GM12878 (cell line): ENCODE data around the gene MCM5. TPM values are rescaled to one million over a fixed set of nuclear protein-coding genes. Genes with fewer than 3 reads are reported as not detected.

ENCODE experiments used
- ATAC-seq: fragments of 200-7000 bp; cut with Tn5 transposase; 3 replicates; pipeline ENCODE4 v1.9.1; 2020; ENCODE audit warnings: mild to moderate bottlenecking, moderate library complexity
- BruUV-seq: library from RNA; stranded (reverse); fragments of 400-500 nt; replicated peaks from 2 replicates; lab custom pipeline; 2021; lab: Mats Ljungman, UMichigan
- CTCF ChIA-PET: fragments of 300-600 bp; sonication (Branson Sonifier 250); formaldehyde crosslinking; extraction: SDS; loops from one replicate; lab custom pipeline; 2021; ENCODE audit warnings: inconsistent platforms; lab: Yijun Ruan, JAX
- POLR2A ChIA-PET: fragments of 350-600 bp; formaldehyde crosslinking; extraction: SDS; loops from one replicate; lab custom pipeline; 2021; ENCODE audit warnings: inconsistent platforms; lab: Charles Lee
- RAD21 ChIA-PET: fragments of 300-600 bp; sonication (Branson Sonifier 250); formaldehyde crosslinking; loops from one replicate; lab custom pipeline; 2023; ENCODE audit warnings: antibody characterized with exemption; ENCODE audit not compliant: unreplicated experiment; lab: Charles Lee
- SMC1A ChIA-PET: fragments of 300-600 bp; sonication (Branson Sonifier 250); formaldehyde crosslinking; loops from one replicate; lab custom pipeline; 2023; ENCODE audit not compliant: unreplicated experiment, uncharacterized antibody; lab: Charles Lee
- DNase-seq: peaks from one replicate; pipeline ENCODE4 v3.0.0-alpha.2; 2011; ENCODE audit warnings: low read depth, low spot score
- FAIRE-seq: peaks from 3 replicates; lab custom pipeline; 2011; peaks lifted over from hg19 to GRCh38; lab: Jason Lieb, UNC
- H2AFZ ChIP-seq: 2 replicates; pipeline ENCODE4 v1.6.0; 2011; ENCODE audit warnings: low read depth, low read length, control low read depth; ENCODE audit not compliant: control insufficient read depth
- H3K27ac ChIP-seq: 2 replicates; pipeline ENCODE4 v1.5.1; 2011; ENCODE audit warnings: control low read depth; ENCODE audit not compliant: control insufficient read depth, insufficient read depth
- H3K27me3 ChIP-seq, 2 experiments: replicated peaks in 1 of 2; 2 replicates each; pipeline versions ENCODE4 v1.6.0 to v1.6.1; 2011; ENCODE audit warnings: low read length in 1 of 2; ENCODE audit not compliant: control insufficient read depth in 2 of 2, insufficient read depth in 2 of 2
- H3K36me3 ChIP-seq, 2 experiments: 2 replicates each; pipeline ENCODE4 v1.5.1; 2011; ENCODE audit warnings: low read length in 1 of 2; ENCODE audit not compliant: control insufficient read depth in 2 of 2, insufficient read depth in 2 of 2
- H3K4me1 ChIP-seq: 2 replicates; pipeline ENCODE4 v1.6.1; 2011; ENCODE audit warnings: mild to moderate bottlenecking, low read length, moderate library complexity, mixed read lengths; ENCODE audit not compliant: control insufficient read depth, insufficient read depth
- H3K4me2 ChIP-seq: 2 replicates; pipeline ENCODE4 v1.6.0; 2011; ENCODE audit warnings: control low read depth; ENCODE audit not compliant: control insufficient read depth, insufficient read depth
- H3K4me3 ChIP-seq: fragments of 200-600 bp; sonication (generic); 2 replicates; pipeline ENCODE4 v1.5.1; 2016
- H3K79me2 ChIP-seq: 2 replicates; pipeline ENCODE4 v1.6.0; 2011; ENCODE audit warnings: low read length; ENCODE audit not compliant: control insufficient read depth, insufficient read depth
- H3K9ac ChIP-seq: 2 replicates; pipeline ENCODE4 v1.8.0; 2011; ENCODE audit warnings: low read length, control low read depth, mixed read lengths; ENCODE audit not compliant: control insufficient read depth, insufficient read depth
- H3K9me3 ChIP-seq: replicated peaks from 3 replicates; pipeline ENCODE4 v1.5.1; 2011; ENCODE audit warnings: mild to moderate bottlenecking, low read length; ENCODE audit not compliant: control insufficient read depth, insufficient read depth
- H4K20me1 ChIP-seq: 2 replicates; pipeline ENCODE4 v1.6.0; 2011; ENCODE audit not compliant: control insufficient read depth, insufficient read depth
- BMI1 ChIP-seq: fragments of 450-650 bp; IDR thresholded peaks from 2 replicates; pipeline ENCODE4 v1.6.1; 2016; ENCODE audit warnings: mild to moderate bottlenecking, moderate library complexity, borderline replicate concordance
- CBFB ChIP-seq: IDR thresholded peaks from 2 replicates; pipeline ENCODE4 v1.6.1; 2016; ENCODE audit warnings: antibody characterized with exemption, low read depth
- CEBPB ChIP-seq, 2 experiments: fragments of 150-350 bp in 1 of 2; IDR thresholded peaks; 2 replicates each; pipeline ENCODE4 v1.6.1; 2012 to 2014; ENCODE audit warnings: low read depth in 2 of 2, low read length in 2 of 2, borderline replicate concordance in 1 of 2, inconsistent platforms in 1 of 2
- CHD1 ChIP-seq: IDR thresholded peaks from 2 replicates; pipeline ENCODE4 v1.6.1; 2012; ENCODE audit warnings: low read depth, low read length, improper control_type of control experiment
- ESRRA ChIP-seq: IDR thresholded peaks from 2 replicates; pipeline ENCODE4 v1.6.1; 2012; ENCODE audit warnings: mild to moderate bottlenecking, low read length, improper control_type of control experiment
- HDAC2 ChIP-seq: fragments of 200-600 bp; sonication (generic); IDR thresholded peaks from 2 replicates; pipeline ENCODE4 v1.6.1; 2017
- IKZF1 ChIP-seq: fragments of 450-650 bp; conservative IDR thresholded peaks from 2 replicates; pipeline ENCODE4 v1.6.1; 2017; ENCODE audit warnings: antibody characterized with exemption, mild to moderate bottlenecking
- MXI1 ChIP-seq: fragments of 150-350 bp; IDR thresholded peaks from 2 replicates; pipeline ENCODE4 v1.6.1; 2011; ENCODE audit warnings: low read depth, mild to moderate bottlenecking, inconsistent platforms, low read length, improper control_type of control experiment
- NFYA ChIP-seq: IDR thresholded peaks from 2 replicates; pipeline ENCODE4 v1.6.1; 2011; ENCODE audit warnings: low read depth, mild to moderate bottlenecking, low read length, improper control_type of control experiment, borderline replicate concordance
- NRF1 ChIP-seq: conservative IDR thresholded peaks from 2 replicates; pipeline ENCODE4 v1.6.1; 2011; ENCODE audit warnings: mild to moderate bottlenecking, low read depth, low read length, improper control_type of control experiment
- RELA ChIP-seq: fragments of 450-650 bp; IDR thresholded peaks from 2 replicates; pipeline ENCODE4 v1.8.0; 2014; ENCODE audit warnings: borderline replicate concordance; ENCODE audit not compliant: partially characterized antibody
- RFX5 ChIP-seq: IDR thresholded peaks from 2 replicates; pipeline ENCODE4 v1.6.1; 2011; ENCODE audit warnings: low read depth, low read length, improper control_type of control experiment
- SMAD5 ChIP-seq: IDR thresholded peaks from 2 replicates; pipeline ENCODE4 v1.6.1; 2016; ENCODE audit warnings: antibody characterized with exemption, low read depth
- SP1 ChIP-seq: IDR thresholded peaks from one replicate; pipeline ENCODE4 v1.6.1; 2011; ENCODE audit warnings: low read depth, low read length
- STAT3 ChIP-seq: IDR thresholded peaks from 2 replicates; pipeline ENCODE4 v1.6.1; 2011; ENCODE audit warnings: low read depth, low read length, improper control_type of control experiment
- ZNF622 ChIP-seq: fragments of 450-650 bp; IDR thresholded peaks from 2 replicates; pipeline ENCODE4 v1.6.1; 2017; ENCODE audit warnings: mild to moderate bottlenecking, inconsistent platforms
- WGBS: methylation state at CpG from one replicate; pipeline ENCODE4 v1.1.6; 2016; ENCODE audit warnings: low lambda C conversion rate; ENCODE audit not compliant: insufficient replicate concordance, insufficient coverage; ENCODE audit errors: missing lambda C conversion rate; 5-methylcytosine and 5-hydroxymethylcytosine counted together
- in situ Hi-C: fragments of 300-500 bp; cut with MboI; formaldehyde crosslinking; loops from 9 replicates; pipeline ENCODE4 v1.14.3; 2018; ENCODE audit warnings: mixed read lengths
- intact Hi-C: fragments of 100-400 bp; cut with micrococcal nuclease; formaldehyde crosslinking; loops from one replicate; pipeline ENCODE4 v1.14.2; 2022; ENCODE audit not compliant: unreplicated experiment
- polyA plus RNA-seq, 11 experiments: library from polyadenylated mRNA; depleted of rRNA in 4 of 11; unstranded in 6 of 11; stranded (reverse) in 5 of 11; fragments of >200 nt; fragmentation: Nextera tagmentation in 4 of 11; fragmentation: Illumina TruSeq in 1 of 11; extraction: Ambion mirVana in 4 of 11; extraction: Trizol in 1 of 11; gene quantifications; 1 replicate in 1 of 11; 2 replicates in 10 of 11; pipeline versions ENCODE4 v1.2.1 to v1.2.3, GENCODE V29; 2011 to 2016; ENCODE audit warnings: inconsistent platforms in 2 of 11, missing spikeins in 2 of 11, low read depth in 1 of 11
- total RNA-seq, 4 experiments: library from RNA; depleted of rRNA in 3 of 4; stranded (reverse); fragments of >200 nt in 3 of 4; fragmentation: Illumina TruSeq in 1 of 4; extraction: Trizol in 1 of 4; gene quantifications; 2 replicates each; pipeline versions ENCODE4 v1.2.1 to v1.2.3, GENCODE V29; 2013 to 2021
- TF ChIP-seq, protein P1 (sequence below): IDR thresholded peaks from 2 replicates; pipeline ENCODE4 v1.6.1; 2011; ENCODE audit warnings: mild to moderate bottlenecking, low read depth, low read length, moderate library complexity; ENCODE audit not compliant: insufficient replicate concordance
- TF ChIP-seq, protein P2 (sequence below): IDR thresholded peaks from 2 replicates; pipeline ENCODE4 v1.6.1; 2012; ENCODE audit warnings: low read depth, low read length, improper control_type of control experiment
- TF ChIP-seq, protein P3 (sequence below): fragments of 450-650 bp; IDR thresholded peaks from 2 replicates; pipeline ENCODE4 v1.6.1; 2017; ENCODE audit warnings: borderline replicate concordance

MCM5 gene
- total and polyA plus RNA-seq, 10 of the 15 experiments (the other 5 are each of a cell fraction or from before 2014, with no cell fraction given), result 14.1 to 360 (median 164) TPM

DNA sequence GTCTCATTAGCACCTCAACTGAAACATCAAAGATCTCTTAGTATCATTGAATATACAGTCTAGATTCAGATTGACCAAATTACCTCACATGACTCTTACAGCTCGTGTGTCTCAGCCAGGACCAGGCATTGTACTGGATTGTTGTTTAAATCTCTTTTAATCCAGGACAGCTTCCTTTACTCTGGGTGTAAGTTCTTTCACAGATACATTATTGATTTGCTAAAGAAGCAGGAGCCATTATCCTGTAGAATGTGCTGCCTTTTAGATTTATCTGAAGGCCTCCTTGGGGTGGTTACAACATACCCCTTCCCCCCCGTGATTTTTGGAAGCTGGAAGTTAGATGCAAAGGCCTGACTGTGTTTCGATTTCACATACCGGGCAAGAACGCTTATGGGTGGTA lies 4.2 kb downstream of the MCM5 start:
- DNase-seq (no peak), ATAC-seq (no peak), FAIRE-seq (no peak)
- H3K27me3 ChIP-seq, result no peaks in the 10 kb centered on the region
- intact Hi-C loops, result loop anchor here (5.0 kb wide), 1 partner anchor 97 kb away; no protein-coding TSS in a partner anchor
- H3K9ac ChIP-seq, result no peak overlapping the region; the same call in 1 of the 2 replicates
- peaks cover 20 to 24% of the 10 kb centered on the region in 2 experiments; a peak in 3 of 4 replicates for H3K36me3 ChIP-seq
- H3K4me2 ChIP-seq, result 0 out of 2 replicates have a peak overlapping the region, but pooled peaks have one; percentile 13
- no peak overlapping the region for H3K27ac ChIP-seq
- TF ChIP-seq, protein P1, sequence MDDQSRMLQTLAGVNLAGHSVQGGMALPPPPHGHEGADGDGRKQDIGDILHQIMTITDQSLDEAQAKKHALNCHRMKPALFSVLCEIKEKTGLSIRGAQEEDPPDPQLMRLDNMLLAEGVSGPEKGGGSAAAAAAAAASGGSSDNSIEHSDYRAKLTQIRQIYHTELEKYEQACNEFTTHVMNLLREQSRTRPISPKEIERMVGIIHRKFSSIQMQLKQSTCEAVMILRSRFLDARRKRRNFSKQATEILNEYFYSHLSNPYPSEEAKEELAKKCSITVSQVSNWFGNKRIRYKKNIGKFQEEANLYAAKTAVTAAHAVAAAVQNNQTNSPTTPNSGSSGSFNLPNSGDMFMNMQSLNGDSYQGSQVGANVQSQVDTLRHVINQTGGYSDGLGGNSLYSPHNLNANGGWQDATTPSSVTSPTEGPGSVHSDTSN, result no peak
- TF ChIP-seq, protein P2, sequence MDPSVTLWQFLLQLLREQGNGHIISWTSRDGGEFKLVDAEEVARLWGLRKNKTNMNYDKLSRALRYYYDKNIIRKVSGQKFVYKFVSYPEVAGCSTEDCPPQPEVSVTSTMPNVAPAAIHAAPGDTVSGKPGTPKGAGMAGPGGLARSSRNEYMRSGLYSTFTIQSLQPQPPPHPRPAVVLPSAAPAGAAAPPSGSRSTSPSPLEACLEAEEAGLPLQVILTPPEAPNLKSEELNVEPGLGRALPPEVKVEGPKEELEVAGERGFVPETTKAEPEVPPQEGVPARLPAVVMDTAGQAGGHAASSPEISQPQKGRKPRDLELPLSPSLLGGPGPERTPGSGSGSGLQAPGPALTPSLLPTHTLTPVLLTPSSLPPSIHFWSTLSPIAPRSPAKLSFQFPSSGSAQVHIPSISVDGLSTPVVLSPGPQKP, result no peak
- no peak for TF ChIP-seq RELA
- no peak for TF ChIP-seq IKZF1
- TF ChIP-seq NRF1, result no peak
- no peak for TF ChIP-seq MXI1
- TF ChIP-seq ZNF622, result no peak
- no peak for TF ChIP-seq SMAD5
- no peak for TF ChIP-seq CEBPB (IDR thresholded peaks at IDR 0.05; ENCODE audit: borderline replicate concordance in 1 of 2, low read depth in 2 of 2, low read length in 2 of 2)
- TF ChIP-seq HDAC2, result no peak
- TF ChIP-seq CBFB, result no peak
- TF ChIP-seq CHD1, result no peak
- no peak for TF ChIP-seq STAT3
- TF ChIP-seq SP1, result no peak
- TF ChIP-seq, protein P3, sequence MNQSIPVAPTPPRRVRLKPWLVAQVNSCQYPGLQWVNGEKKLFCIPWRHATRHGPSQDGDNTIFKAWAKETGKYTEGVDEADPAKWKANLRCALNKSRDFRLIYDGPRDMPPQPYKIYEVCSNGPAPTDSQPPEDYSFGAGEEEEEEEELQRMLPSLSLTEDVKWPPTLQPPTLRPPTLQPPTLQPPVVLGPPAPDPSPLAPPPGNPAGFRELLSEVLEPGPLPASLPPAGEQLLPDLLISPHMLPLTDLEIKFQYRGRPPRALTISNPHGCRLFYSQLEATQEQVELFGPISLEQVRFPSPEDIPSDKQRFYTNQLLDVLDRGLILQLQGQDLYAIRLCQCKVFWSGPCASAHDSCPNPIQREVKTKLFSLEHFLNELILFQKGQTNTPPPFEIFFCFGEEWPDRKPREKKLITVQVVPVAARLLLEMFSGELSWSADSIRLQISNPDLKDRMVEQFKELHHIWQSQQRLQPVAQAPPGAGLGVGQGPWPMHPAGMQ, result no peak
- TF ChIP-seq BMI1, result no peak
- TF ChIP-seq NFYA, result no peak
- TF ChIP-seq ESRRA, result no peak
- TF ChIP-seq RFX5, result no peak
- POLR2A ChIA-PET, result interaction anchor here (0.6 kb wide), 2 partner anchors 17 to 41 kb away, joined by 3 to 4 read pairs; no protein-coding TSS in a partner anchor
- H4K20me1 ChIP-seq, result no peaks in the 10 kb centered on the region
- RAD21 ChIA-PET, result interaction anchor here (1.3 to 1.6 kb wide), 4 partner anchors 29 to 53 kb away, joined by 3 to 5 read pairs (median 4); no protein-coding TSS in a partner anchor
- CTCF ChIA-PET, result interaction anchor here (1.0 to 4.4 kb wide), 2 partner anchors 12 to 53 kb away, joined by 6 to 21 read pairs; no protein-coding TSS in a partner anchor
- peaks cover 37% of the 10 kb centered on the region for H3K79me2 ChIP-seq
- in situ Hi-C loops, result loop anchor here (10.0 to 25.0 kb wide), 2 partner anchors 279 to 1108 kb away; partner anchors contain the start of gene FOXRED2
- no peaks in the 10 kb centered on the region for H3K9me3 ChIP-seq
- SMC1A ChIA-PET, result interaction anchor here (0.8 to 8.6 kb wide), 6 partner anchors 6 to 53 kb away, joined by 3 to 79 read pairs (median 3); partner anchors contain the start of gene HMOX1
- no TSS peak for BruUV-seq
- H2AFZ ChIP-seq, result no peak overlapping the region
- H3K4me1 ChIP-seq, result peaks cover 12% of the 10 kb centered on the region
- no peak overlapping the region; the same call in 1 of the 2 replicates for H3K4me3 ChIP-seq
- WGBS, result 97% methylated on average over 5 of the region's 5 CpGs
